Tibial artery (tissue), 4 donors: ENCODE data around the gene EFCAB6.

Experiments used
- DNase-seq, 2 donors: peaks; one replicate each; pipeline ENCODE4 v3.0.0-alpha.2; 2019
- H3K27ac ChIP-seq, 2 donors: fragments of 200-600 bp; sonication (generic) in 1 of 2; 1 replicate in 1 of 2; 2 replicates in 1 of 2; pipeline ENCODE4 v1.5.1; 2018 to 2019; ENCODE audit warnings: mild to moderate bottlenecking in 1 of 2
- H3K27me3 ChIP-seq, 2 donors: fragments of 200-600 bp; sonication (generic) in 1 of 2; one replicate each; pipeline versions ENCODE4 v1.5.1 to v1.6.0; 2016 to 2019
- H3K36me3 ChIP-seq, 3 donors: fragments of 200-600 bp; sonication (generic) in 2 of 3; one replicate each; pipeline ENCODE4 v1.5.1; 2016 to 2019; ENCODE audit warnings: mild to moderate bottlenecking in 2 of 3
- H3K4me1 ChIP-seq, 4 donors: fragments of 200-600 bp; sonication (generic) in 2 of 4; 1 replicate in 3 of 4; 2 replicates in 1 of 4; pipeline ENCODE4 v1.5.1; 2016 to 2019
- H3K4me3 ChIP-seq, 2 donors: fragments of 200-600 bp; sonication (generic) in 1 of 2; 1 replicate in 1 of 2; 2 replicates in 1 of 2; pipeline ENCODE4 v1.5.1; 2018 to 2019; ENCODE audit warnings: mild to moderate bottlenecking in 2 of 2
- H3K9me3 ChIP-seq, 3 donors: fragments of 200-600 bp; sonication (generic) in 1 of 3; one replicate each; pipeline ENCODE4 v1.5.1; 2016 to 2019
- CTCF ChIP-seq, 2 experiments: fragments of 200-600 bp in 1 of 2; fragments of 450-650 bp in 1 of 2; IDR thresholded peaks; one replicate each; pipeline ENCODE4 v1.5.1; 2017 to 2019; ENCODE audit warnings: antibody characterized with exemption in 2 of 2, mild to moderate bottlenecking in 1 of 2, moderate library complexity in 1 of 2
- intact Hi-C: fragments of 100-400 bp; cut with DNase I; formaldehyde crosslinking; loops from one replicate; pipeline ENCODE4 v1.15.0; 2023; ENCODE audit warnings: low total_unique reads

Gene EFCAB6

GRCh38 chr22:43845981-43846380, 33.9 kb upstream of the EFCAB6 start:
- Histone ChIP-seq H3K27ac (no peak overlapping the region), H3K4me3 (no peak overlapping the region), H3K27me3 (peaks cover 0 to 35% of the 10 kb centered on the region in 2 donors), H3K9me3 (no peaks in the 10 kb centered on the region), H3K4me1 (no peaks in the 10 kb centered on the region), H3K36me3 (no peaks in the 10 kb centered on the region)
- no peak for DNase-seq
- intact Hi-C loops, result no loop called here
- no peak for TF ChIP-seq CTCF (IDR thresholded peaks at IDR 0.05)

DNA sequence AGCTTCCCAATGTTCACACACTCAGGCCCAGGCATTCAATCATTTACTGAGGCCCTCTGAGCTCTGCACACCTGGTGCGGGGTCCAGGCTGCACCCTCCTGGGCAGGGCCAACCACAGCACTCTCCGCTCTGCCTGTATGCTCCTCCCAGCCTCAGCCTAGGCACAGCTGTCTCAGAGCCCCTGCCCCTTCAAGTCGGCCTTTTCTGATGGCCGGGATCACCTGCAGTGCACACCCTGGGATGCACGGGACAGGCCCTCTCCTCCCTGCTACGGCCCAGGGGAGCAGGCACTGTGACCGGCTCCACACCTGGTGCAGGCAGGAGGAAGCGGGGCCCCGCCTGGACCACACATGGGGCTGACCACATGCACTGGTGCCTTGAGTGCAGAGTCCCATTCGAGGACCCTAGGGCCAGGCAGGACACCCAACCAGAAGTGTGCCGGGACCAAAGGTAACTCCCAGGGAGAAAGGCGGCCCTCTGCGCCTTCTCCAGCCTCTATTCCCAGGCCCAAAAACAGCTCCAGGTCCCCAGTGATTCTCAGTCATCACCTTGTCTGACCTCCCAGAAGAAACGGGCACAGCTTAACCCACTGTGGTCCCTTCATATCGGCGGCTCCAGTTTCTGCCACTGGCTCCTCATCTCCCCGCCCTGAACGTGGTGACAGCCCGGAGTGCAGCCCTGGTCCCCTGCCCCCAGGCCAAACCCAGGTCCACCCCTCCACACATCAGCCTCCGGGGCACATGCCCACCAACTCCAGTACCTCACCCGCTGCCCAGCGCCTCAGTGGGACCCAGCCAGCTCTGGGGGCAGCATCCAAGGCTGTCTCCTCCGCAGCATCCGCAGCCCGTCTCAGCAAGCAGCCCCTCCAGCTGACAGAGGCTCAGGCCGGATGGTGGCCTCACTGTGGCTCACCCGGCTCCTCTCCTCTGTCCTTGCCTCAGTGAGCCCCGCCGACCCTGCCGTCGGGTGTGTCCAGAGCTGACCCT, 32.7 kb upstream of the EFCAB6 start:
- no peak for DNase-seq
- TF ChIP-seq CTCF (IDR thresholded peaks at IDR 0.05), result no peak
- H3K4me3 ChIP-seq, result no peak overlapping the region
- H3K4me1 ChIP-seq, result no peaks in the 10 kb centered on the region
- H3K36me3 ChIP-seq, result no peaks in the 10 kb centered on the region
- H3K27ac ChIP-seq, result no peak overlapping the region
- peaks cover 0 to 40% of the 10 kb centered on the region in 2 donors for H3K27me3 ChIP-seq
- H3K9me3 ChIP-seq, result no peaks in the 10 kb centered on the region
- intact Hi-C loops, result no loop called here

DNA sequence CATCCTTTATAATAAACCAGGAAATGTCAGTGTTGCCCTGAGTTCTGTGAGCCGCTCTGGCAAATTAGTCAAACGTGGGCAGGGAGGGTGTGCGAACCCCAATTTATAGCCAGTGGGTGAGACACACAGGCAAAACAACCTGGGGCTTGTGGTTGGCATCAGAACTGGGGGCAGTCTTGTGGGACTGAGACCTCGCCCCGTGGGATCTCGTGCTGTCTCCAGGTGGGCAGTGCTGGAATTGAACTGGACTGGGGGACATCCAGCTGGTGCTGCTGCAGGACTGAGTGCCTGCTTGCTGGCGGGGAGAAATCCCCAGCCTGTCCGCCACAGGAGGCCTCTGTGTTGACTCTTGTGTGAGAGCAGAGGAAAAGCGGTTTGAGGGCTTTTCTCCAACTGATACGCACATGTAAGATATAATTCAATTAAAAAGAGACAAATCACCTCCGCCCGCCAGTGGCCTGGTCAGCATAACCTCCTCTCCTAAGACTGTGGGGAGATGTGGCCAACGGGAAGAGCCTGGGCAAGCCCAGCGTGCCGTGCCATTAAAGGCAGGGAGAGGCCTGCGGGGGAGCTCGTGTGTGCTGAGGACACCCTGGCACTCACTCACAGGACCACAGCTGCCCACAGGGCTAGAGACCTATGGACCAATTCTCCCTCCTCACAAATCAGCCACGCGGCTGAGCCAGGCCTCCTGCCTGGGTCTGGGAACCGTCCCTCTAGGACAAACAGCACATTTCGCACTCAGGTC, 31.9 kb upstream of the EFCAB6 start:
- TF ChIP-seq CTCF (IDR thresholded peaks at IDR 0.05), result no peak
- H3K27ac ChIP-seq, result no peak overlapping the region
- peaks cover 0 to 36% of the 10 kb centered on the region in 2 donors for H3K27me3 ChIP-seq
- no peak overlapping the region for H3K4me3 ChIP-seq
- intact Hi-C loops, result no loop called here
- no peaks in the 10 kb centered on the region for H3K9me3 ChIP-seq
- no peak for DNase-seq
- H3K36me3 ChIP-seq, result no peaks in the 10 kb centered on the region
- H3K4me1 ChIP-seq, result no peaks in the 10 kb centered on the region

DNA sequence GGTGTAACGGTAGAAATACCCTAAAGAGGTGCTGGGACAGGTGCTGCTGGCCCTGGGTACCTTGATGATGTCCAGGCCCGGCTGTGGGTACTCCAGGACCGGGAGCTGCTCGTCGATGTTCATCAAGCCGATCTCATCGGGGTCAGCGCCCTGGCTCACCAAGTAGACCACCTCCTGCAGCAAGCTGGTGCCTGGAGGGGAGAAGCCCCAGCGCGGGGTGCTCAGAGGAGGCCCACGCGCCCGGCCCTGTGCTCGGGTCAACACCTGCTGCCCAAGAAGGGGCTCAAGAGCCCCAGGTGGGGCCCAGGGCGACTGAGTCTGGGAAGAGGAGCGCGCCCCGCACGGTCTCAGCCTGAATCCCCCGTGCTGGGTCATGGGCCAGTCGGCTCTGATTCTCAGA, 29.6 kb upstream of the EFCAB6 start:
- Histone ChIP-seq H3K4me1 (no peaks in the 10 kb centered on the region), H3K36me3 (no peaks in the 10 kb centered on the region), H3K27me3 (peaks cover 0 to 21% of the 10 kb centered on the region in 2 donors), H3K27ac (no peak overlapping the region), H3K9me3 (no peaks in the 10 kb centered on the region), H3K4me3 (no peak overlapping the region)
- no peak for DNase-seq
- intact Hi-C loops, result no loop called here
- no peak for TF ChIP-seq CTCF (IDR thresholded peaks at IDR 0.05)

DNA sequence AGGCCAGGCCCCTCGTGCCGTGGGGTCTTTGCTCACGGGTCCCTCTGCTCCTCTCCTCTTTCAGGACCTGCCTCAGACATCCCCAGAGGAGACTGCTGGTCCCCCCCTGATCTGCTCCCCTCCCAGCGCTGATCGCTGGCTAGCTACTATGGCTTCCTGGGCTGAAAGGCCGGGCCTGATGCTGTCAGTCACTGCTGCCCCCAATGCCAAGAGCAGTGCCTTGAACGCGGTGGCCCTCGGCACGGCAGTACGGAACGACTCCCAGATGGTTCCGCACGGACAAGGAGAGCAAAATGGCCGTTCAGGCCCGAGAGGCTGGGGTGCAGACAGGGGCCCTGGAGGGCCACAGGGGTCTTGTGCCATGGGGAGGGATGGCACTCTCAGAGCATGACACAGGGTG, 28.7 kb upstream of the EFCAB6 start:
- DNase-seq, result no peak
- Histone ChIP-seq H3K4me1 (no peaks in the 10 kb centered on the region), H3K27ac (no peak overlapping the region), H3K9me3 (no peaks in the 10 kb centered on the region), H3K36me3 (no peaks in the 10 kb centered on the region), H3K4me3 (no peak overlapping the region), H3K27me3 (peaks cover 0 to 29% of the 10 kb centered on the region in 2 donors)
- intact Hi-C loops, result no loop called here
- TF ChIP-seq CTCF (IDR thresholded peaks at IDR 0.05), result no peak
